ENCODE data around the gene RTKN.
A peak's percentile ranks its signal among the peaks of the same experiment; 100 is the strongest.

The RTKN gene

DNA sequence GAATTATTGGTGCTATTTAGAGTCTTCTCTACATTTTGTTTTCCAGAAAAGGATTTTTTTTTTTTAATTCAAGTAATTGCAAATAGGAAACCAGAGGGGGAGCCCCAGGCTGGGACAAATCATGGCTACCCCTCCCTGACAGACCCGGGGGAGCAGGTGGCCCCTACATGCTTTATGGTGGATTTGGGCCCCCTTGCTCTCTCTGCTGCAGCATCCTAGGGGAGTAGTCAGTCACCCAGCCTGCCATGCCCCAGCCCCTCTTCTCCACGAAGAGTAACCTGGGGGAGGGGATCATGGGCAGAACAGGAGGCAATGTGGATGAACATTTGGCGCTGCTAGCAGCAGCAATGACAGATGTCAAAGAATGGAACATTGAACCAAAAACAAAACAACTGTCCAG is 25.0 kb downstream of the RTKN start:
- no peak for DNase-seq

GRCh38 chr2:74415762-74416395 is 25.9 kb downstream of the RTKN start:
- DNase-seq, result no peak

- DNase-seq, result peak; percentile 13
These were observed 26.6 kb downstream of the RTKN start for GRCh38 chr2:74414881-74415761.

GRCh38 chr2:74414441-74414840 is 27.3 kb downstream of the RTKN start:
- no peak for DNase-seq

- DNase-seq, result no peak
These were observed 28.6 kb downstream of the RTKN start for GRCh38 chr2:74413001-74413698.

- DNase-seq, result no peak
These were observed 34.1 kb downstream of the RTKN start for GRCh38 chr2:74407682-74408081.

DNA sequence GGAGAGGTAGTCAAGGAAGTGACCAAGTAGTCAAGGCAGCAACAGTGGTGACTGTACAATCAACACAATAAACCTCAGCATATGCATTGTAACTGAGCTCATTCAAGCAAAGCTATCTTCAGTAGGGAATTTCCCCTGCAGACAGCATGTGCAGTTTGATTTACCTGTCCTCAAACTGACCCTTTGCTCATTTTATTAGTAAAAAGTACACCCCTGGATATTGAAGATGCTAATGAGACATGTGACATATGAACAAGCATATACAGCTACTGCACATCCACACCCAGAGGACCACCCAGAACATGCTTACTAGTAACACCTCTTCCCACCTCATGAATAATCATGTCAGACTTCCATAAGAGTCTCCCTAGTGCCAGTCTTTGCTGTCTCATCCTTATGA is 35.7 kb downstream of the RTKN start:
- no peak for DNase-seq

GRCh38 chr2:74401891-74402290 is 39.8 kb downstream of the RTKN start:
- no peak for DNase-seq

DNA sequence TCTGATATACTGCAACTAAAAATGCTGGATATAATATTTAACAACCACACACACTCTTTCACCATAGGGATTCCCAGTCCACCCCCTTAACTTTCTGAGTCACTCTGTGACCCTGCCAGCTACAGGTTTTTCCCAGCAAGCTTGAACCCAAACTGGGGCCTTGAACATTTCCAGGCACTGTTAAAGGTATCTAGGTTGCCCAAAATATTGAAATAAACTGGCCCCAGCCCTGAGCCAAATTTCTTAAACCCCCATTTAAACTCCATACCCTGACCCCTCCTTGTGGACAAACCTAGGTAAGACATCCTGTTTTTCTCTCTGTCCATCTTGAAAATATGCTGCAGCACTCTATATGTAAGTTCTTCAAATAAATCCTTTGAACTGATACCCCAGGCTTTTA is 42.0 kb downstream of the RTKN start:
- DNase-seq, result peak; percentile 15

GRCh38 chr2:74396149-74396548 is 45.6 kb downstream of the RTKN start:
- DNase-seq, result no peak

DNA sequence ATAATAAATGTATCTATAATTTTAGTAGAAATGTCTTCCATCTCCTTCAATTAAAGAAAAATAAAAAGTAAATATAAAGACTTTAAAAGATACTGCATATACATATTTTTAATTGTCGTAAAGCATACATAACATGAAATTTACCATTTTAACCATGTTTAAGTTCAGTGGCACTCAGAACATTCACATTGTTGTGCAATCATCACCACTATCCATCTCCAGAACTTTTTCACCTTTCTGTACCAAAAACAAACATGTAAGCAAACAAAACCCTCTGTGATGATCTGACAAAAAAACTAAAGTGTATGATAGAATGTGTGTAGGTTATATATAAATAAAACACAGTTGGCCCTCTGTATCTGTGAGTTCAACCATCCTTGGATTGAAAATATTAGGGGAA is 48.2 kb downstream of the RTKN start:
- no peak for DNase-seq

DNA sequence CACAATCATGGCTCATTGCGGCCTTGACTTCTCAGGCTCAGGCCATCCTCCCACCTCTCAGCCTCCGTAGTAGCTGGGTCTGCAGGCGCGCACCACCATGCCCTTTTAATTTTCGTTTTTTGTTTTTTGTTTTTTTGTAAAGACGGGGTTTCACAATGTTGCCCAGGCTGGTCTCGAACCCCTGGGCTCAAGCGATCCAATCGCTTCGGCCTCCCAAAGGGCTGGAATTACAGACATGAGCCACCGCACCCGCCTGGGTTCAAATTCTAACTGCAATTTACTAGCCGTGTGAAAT is 49.3 kb downstream of the RTKN start:
- DNase-seq, result no peak

GRCh38 chr2:74391580-74392448 is 49.9 kb downstream of the RTKN start:
- peak; percentile 90 for DNase-seq

DNA sequence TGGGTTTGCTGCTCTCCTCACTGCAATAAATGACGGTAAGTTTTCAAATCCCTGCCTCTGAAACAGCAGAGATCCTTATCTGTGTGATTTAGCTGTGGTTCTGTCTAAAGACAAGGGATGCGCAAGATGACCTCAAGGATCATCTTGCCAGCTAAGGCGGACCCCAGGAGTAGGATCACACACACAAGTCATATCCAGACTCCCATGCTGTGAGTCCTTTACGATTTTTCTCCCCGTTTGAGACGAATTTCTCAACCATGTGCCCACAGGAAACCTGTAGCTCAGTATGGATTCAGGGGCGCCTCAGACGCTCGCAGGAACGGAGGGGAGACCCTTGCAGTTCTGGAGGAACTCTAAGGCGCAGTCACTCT is 50.5 kb downstream of the RTKN start:
- DNase-seq, result peak; percentile 7

GRCh38 chr2:74390606-74391005 is 51.1 kb downstream of the RTKN start:
- no peak for DNase-seq

DNA sequence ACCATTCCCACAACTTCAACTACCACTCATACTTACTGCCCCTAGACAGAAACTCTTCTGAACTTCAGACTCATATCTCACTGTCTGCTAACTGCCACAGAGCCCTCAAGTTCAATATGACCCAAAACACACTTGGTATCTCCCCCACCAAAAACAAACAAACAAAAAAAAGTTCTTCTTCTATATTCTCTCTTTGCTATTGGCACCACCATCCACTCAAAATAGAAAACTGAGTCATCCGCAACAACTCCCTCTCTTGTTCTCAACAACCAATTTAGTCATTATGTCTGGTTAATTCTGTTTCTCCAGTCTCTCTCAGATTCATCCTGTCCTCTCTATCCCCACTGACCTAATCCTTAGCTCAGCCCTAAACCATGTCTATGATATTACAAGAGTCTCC is 54.4 kb downstream of the RTKN start:
- no peak for DNase-seq

GRCh38 chr2:74385396-74385795 is 56.3 kb downstream of the RTKN start:
- no peak for DNase-seq

GRCh38 chr2:74384051-74384450 is 57.7 kb downstream of the RTKN start:
- DNase-seq, result no peak

DNA sequence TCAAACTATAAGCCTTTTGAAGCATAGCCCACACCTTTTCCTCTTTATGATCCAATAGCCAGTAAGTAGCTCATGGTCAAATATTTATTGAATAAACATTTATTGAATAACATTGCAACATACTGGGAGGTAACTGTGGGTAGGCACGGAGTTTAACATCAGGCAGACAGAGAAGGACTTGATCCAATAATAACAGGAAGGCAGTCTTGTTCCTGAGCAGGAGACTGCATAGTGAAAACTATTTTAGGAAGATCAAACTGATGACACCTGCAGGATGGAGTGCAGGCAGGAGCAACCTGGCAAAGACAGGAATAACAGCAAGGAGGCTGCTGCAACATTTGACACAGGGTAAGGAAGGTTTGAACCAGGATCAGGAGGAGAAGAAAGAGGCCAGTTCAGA is 58.5 kb downstream of the RTKN start:
- DNase-seq, result no peak

- no peak for DNase-seq
These were observed 60.0 kb downstream of the RTKN start for GRCh38 chr2:74381751-74382150.

DNA sequence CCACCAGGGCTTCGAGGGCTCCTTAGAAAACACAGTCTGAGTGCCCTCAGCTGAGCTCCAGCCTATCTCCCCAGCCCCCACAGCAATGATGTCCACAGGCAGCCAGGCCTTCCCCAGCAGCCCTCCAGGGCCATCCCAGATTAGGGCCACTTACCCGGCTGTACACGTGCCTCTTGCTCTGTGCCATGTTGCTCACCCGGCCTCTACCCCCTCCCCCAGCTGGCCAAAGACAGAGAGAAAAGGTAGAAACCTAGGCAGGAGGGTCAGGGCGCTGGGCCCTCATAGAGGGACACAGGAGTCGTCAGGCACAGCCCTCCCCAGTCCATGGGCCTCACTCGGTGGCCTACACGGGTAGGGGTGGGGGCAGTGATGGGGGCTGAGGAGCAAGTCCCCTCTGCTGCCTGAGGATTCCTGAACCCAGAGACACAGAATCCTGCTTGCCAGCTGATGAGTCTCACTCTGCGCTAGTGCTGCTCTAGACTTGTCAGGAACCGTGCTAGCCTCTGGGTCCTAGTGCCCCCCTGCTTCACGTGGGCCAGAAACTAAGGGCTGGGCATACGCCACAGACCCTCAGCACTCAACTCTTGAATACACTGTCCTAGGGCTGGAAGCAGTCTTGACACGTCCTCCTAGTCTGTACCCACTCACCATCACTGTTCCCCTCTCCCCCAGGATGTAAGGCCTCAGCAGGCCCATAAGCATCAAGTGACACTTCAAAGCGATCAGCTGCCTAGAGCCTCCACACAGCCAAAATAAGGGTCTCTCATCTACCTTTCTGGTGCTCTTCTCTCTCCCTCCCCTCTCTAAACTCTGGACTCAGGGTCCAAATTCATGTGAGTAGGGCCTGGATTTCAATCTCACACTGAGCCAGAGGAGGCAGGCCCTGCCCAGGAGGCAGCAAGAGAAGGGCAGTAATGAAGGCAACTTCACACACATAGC is 61.6 kb downstream of the RTKN start, which contains the start of gene DCTN1:
DCTN1 (minus strand) TSS at position 461 of the 939 bp plus-strand sequence; CDS start at position 187, 274 bp downstream.
- no peak for DNase-seq

DNA sequence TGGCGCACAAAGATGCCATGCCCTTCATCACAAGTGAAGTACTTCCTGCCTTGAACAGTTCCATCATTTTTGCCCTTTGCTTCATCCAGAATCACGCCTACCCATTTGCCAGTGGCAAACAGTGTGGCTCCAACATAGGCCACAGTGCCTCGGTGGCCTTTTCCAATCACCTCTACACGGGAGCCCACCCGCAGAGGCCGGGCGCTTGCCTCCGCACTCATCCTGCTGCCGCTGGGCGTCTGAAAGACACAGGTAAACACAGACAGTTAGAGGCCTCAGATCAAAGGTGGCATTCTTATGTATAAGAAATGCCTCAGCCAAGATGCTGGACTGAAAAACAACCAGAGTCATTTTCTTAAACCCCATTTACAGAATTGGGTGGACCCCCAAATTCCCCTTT is 63.7 kb downstream of the RTKN start:
- no peak for DNase-seq

Measured in inflammatory macrophage treated with lipopolysaccharide for 4 hours (primary cell).